ENCODE results near the gene PDAP1. TPM values are rescaled to one million over a fixed set of nuclear protein-coding genes. Genes with fewer than 3 reads are reported as not detected.

Gene PDAP1
- total and polyA plus RNA-seq, 9 of the 15 experiments (the other 6 are each of a cell fraction or from before 2014, with no cell fraction given), result 10.2 to 315 (median 129) TPM

DNA sequence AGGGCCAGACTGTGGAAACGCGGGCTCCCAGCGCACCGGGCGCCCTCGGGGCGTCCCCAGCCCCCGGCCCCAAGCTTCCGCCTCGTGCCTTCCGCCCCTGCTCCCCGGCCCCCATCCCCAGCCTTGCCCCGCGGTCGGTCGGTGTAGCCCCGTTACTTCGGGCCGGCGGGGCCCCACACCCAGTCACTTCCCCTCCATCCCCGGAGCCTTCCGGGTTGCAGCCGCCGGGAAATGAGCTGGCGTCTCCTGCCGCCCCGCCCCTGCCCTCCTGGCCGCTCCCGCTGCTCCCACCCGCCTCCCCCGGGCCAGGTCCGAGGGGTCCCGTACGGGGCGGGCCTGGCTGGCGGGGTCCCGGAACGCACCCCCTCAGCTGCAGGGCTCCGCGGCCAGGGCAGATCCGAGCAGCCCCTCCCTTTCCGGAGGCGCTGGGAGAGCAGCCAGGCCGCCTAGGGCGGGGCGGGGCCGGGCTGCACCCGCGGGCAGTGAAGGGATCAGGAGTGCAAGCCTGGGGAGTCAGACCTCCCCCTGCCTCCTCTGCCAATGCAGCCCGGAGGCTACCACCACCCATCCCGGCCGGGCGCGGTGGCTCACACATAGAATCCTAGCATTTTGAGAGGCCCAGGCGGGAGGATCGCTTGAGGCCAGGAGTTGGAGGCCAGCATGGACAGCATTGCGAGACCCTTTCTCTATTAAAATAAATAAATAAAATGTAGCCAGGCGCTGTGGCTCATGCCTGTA, 33.2 kb downstream of the PDAP1 start (continued):
- TF ChIP-seq MED1 (CRISPR knock-in tag; IDR thresholded peaks at IDR 0.05; ENCODE audit: borderline replicate concordance) (no peak), RBM14 (IDR thresholded peaks at IDR 0.05; ENCODE audit: borderline replicate concordance, insufficient read depth, low read depth, low read length) (no peak), RFX1 (IDR thresholded peaks at IDR 0.05) (no peak), SETDB1 (IDR thresholded peaks at IDR 0.05; ENCODE audit: low read length) (no peak), SMAD2 (IDR thresholded peaks at IDR 0.05; ENCODE audit: low read depth, low read length) (no peak), KHSRP (IDR thresholded peaks at IDR 0.05) (no peak), XRCC4 (IDR thresholded peaks at IDR 0.05; ENCODE audit: extremely low read depth, insufficient read depth, insufficient read length) (no peak), RHOXF2B (CRISPR knock-in tag; conservative IDR thresholded peaks at IDR 0.05) (no peak), HMGXB4 (CRISPR knock-in tag; IDR thresholded peaks at IDR 0.05) (no peak), HMG20A (CRISPR knock-in tag; conservative IDR thresholded peaks at IDR 0.05) (no peak), IRF2 (CRISPR knock-in tag; IDR thresholded peaks at IDR 0.05) (no peak), GABPB2 (CRISPR knock-in tag; conservative IDR thresholded peaks at IDR 0.05) (no peak), ZNF699 (CRISPR knock-in tag; IDR thresholded peaks at IDR 0.05; ENCODE audit: insufficient replicate concordance) (no peak), NONO (IDR thresholded peaks at IDR 0.05; ENCODE audit: low read depth in 2 of 2, low read length in 1 of 2) (peak in 1 of 2 experiments; percentile 61; a peak in 1 of 4 replicates), ZBTB7A (IDR thresholded peaks at IDR 0.05; ENCODE audit: borderline replicate concordance, control insufficient read depth, low read depth, low read length) (peak; percentile 85; the same call in 1 of the 2 replicates), TRIM28 (IDR thresholded peaks at IDR 0.05) (no peak), BRD9 (IDR thresholded peaks at IDR 0.05; ENCODE audit: low read depth, partially characterized antibody) (no peak), ELF1 (tag; IDR thresholded peaks at IDR 0.05) (peak; percentile 77), ZNF655 (CRISPR knock-in tag; IDR thresholded peaks at IDR 0.05) (no peak), ZKSCAN3 (CRISPR knock-in tag; IDR thresholded peaks at IDR 0.05) (no peak), ZNF408 (CRISPR knock-in tag; IDR thresholded peaks at IDR 0.05; ENCODE audit: low read depth) (no peak), ZC3H11A (IDR thresholded peaks at IDR 0.05; ENCODE audit: low read depth, low read length) (no peak), HNRNPLL (IDR thresholded peaks at IDR 0.05; ENCODE audit: low read depth, low read length, poor library complexity, severe bottlenecking) (peak; percentile 38), UBTF (IDR thresholded peaks at IDR 0.05; ENCODE audit: borderline replicate concordance in 1 of 2, low read depth in 2 of 2, low read length in 2 of 2) (peak in 1 of 2 experiments; percentile 82; a peak in 2 of 4 replicates), ZNF764 (CRISPR knock-in tag; IDR thresholded peaks at IDR 0.05; ENCODE audit: low read depth) (no peak)

Measured in K562 (cell line).